Endothelial cell of umbilical vein (primary cell): ENCODE results near the gene VEGFA. TPM values are rescaled to one million over a fixed set of nuclear protein-coding genes. Genes with fewer than 3 reads are reported as not detected.

ENCODE experiments used
- BruUV-seq: library from RNA; stranded (reverse); fragments of 400-500 nt; replicated peaks from 2 replicates; lab custom pipeline; 2021; lab: Mats Ljungman, UMichigan
- CTCF ChIA-PET: fragments of 300-600, 350-600 bp; sonication (Branson Sonifier 250); formaldehyde crosslinking; loops from one replicate; lab custom pipeline; 2021; ENCODE audit warnings: antibody characterized with exemption, inconsistent platforms; lab: Charles Lee
- POLR2A ChIA-PET: fragments of 300-600, 350-600 bp; sonication (Branson Sonifier 250); formaldehyde crosslinking; loops from one replicate; lab custom pipeline; 2021; ENCODE audit warnings: antibody characterized with exemption, inconsistent platforms; lab: Charles Lee
- DNase-seq: peaks from one replicate; pipeline ENCODE4 v3.0.0-alpha.2; 2011; ENCODE audit warnings: low read depth, low spot score
- FAIRE-seq: peaks from 2 replicates; lab custom pipeline; 2011; peaks lifted over from hg19 to GRCh38; lab: Jason Lieb, UNC
- H2AFZ ChIP-seq: 2 replicates; pipeline ENCODE4 v1.6.0; 2012; ENCODE audit warnings: low read depth, low read length, control low read depth, inconsistent platforms
- H3K27ac ChIP-seq: 2 replicates; pipeline ENCODE4 v1.5.1; 2011; ENCODE audit warnings: low read depth, mild to moderate bottlenecking, control low read depth, low read length, moderate library complexity; ENCODE audit not compliant: insufficient read depth
- H3K27me3 ChIP-seq, 2 experiments: 2 replicates each; pipeline versions ENCODE4 v1.6.0 to v1.6.1; 2011; ENCODE audit warnings: low read length in 2 of 2, mixed read lengths in 1 of 2; ENCODE audit not compliant: control insufficient read depth in 2 of 2, insufficient read depth in 2 of 2
- H3K36me3 ChIP-seq, 2 experiments: 2 replicates in 1 of 2; 3 replicates in 1 of 2; pipeline ENCODE4 v1.5.1; 2011; ENCODE audit warnings: low read length in 2 of 2, mild to moderate bottlenecking in 1 of 2, moderate library complexity in 1 of 2; ENCODE audit not compliant: control insufficient read depth in 2 of 2, insufficient read depth in 2 of 2; ENCODE audit errors: extremely low read depth in 1 of 2
- H3K4me1 ChIP-seq: 3 replicates; pipeline ENCODE4 v1.5.1; 2011; ENCODE audit warnings: mild to moderate bottlenecking, low read length; ENCODE audit not compliant: control insufficient read depth, insufficient read depth; ENCODE audit errors: extremely low read depth
- H3K4me2 ChIP-seq: 2 replicates; pipeline ENCODE4 v1.6.1; 2011; ENCODE audit warnings: low read length, control low read depth, mixed read lengths; ENCODE audit not compliant: insufficient read depth
- H3K4me3 ChIP-seq, 3 experiments: fragments of 200-600 bp in 1 of 3; sonication (generic), shearing (Covaris generic) in 1 of 3; replicated peaks in 1 of 3; 2 replicates each; pipeline ENCODE4 v1.5.1; 2011 to 2016; ENCODE audit warnings: control low read depth in 3 of 3, low read length in 3 of 3, mild to moderate bottlenecking in 2 of 3, inconsistent platforms in 1 of 3, low read depth in 1 of 3, moderate library complexity in 1 of 3; ENCODE audit not compliant: insufficient read depth in 1 of 3
- H3K79me2 ChIP-seq: 2 replicates; pipeline ENCODE4 v1.6.0; 2012; ENCODE audit warnings: low read length, inconsistent platforms; ENCODE audit not compliant: control insufficient read depth, insufficient read depth
- H3K9ac ChIP-seq: replicated peaks from 2 replicates; pipeline ENCODE3; 2011; ENCODE audit warnings: low read length, control low read depth; ENCODE audit not compliant: insufficient read depth; ENCODE audit errors: extremely low read depth
- H3K9me1 ChIP-seq: replicated peaks from 3 replicates; pipeline ENCODE4 v1.6.0; 2011; ENCODE audit warnings: mild to moderate bottlenecking, low read length; ENCODE audit not compliant: control insufficient read depth, insufficient read depth; ENCODE audit errors: extremely low read depth
- H3K9me3 ChIP-seq: replicated peaks from 2 replicates; pipeline ENCODE4 v1.5.1; 2012; ENCODE audit warnings: low read length, inconsistent platforms; ENCODE audit not compliant: control insufficient read depth, insufficient read depth
- H4K20me1 ChIP-seq: replicated peaks from 2 replicates; pipeline ENCODE3; 2011; ENCODE audit warnings: mild to moderate bottlenecking, low read length; ENCODE audit not compliant: control insufficient read depth, insufficient read depth; ENCODE audit errors: extremely low read depth
- CTCF ChIP-seq, 2 donors: IDR thresholded peaks; 1 replicate in 1 of 2; 2 replicates in 1 of 2; pipeline ENCODE4 v1.5.1; 2011; ENCODE audit warnings: low read length in 2 of 2, mild to moderate bottlenecking in 2 of 2, moderate library complexity in 2 of 2, control low read depth in 1 of 2, inconsistent platforms in 1 of 2, low read depth in 1 of 2; ENCODE audit not compliant: insufficient read depth in 1 of 2; ENCODE audit errors: extremely low read depth in 1 of 2
- EZH2 ChIP-seq: IDR thresholded peaks from 2 replicates; pipeline ENCODE4 v1.6.1; 2012; ENCODE audit warnings: borderline replicate concordance, low read depth, mild to moderate bottlenecking, moderate library complexity, low read length, inconsistent platforms; ENCODE audit not compliant: severe bottlenecking
- FOS ChIP-seq: IDR thresholded peaks from 2 replicates; pipeline ENCODE4 v1.6.1; 2011; ENCODE audit warnings: mild to moderate bottlenecking, low read length, moderate library complexity, borderline replicate concordance; ENCODE audit not compliant: insufficient read depth
- GATA2 ChIP-seq: IDR thresholded peaks from 2 replicates; pipeline ENCODE4 v1.7.0; 2011; ENCODE audit warnings: low read depth, mild to moderate bottlenecking, moderate library complexity, mixed read lengths, low read length; ENCODE audit not compliant: insufficient read length, insufficient read depth
- MYC ChIP-seq: IDR thresholded peaks from one replicate; pipeline ENCODE4 v1.6.1; 2011; ENCODE audit warnings: mild to moderate bottlenecking, low read depth, low read length
- POLR2AphosphoS5 ChIP-seq: IDR thresholded peaks from 2 replicates; pipeline ENCODE4 v1.6.1; 2012; ENCODE audit warnings: low read depth, mild to moderate bottlenecking, control low read depth, low read length, moderate library complexity; ENCODE audit not compliant: insufficient read depth
- dilution Hi-C: fragments of 300-500 bp; cut with MboI; formaldehyde crosslinking; loops from one replicate; pipeline ENCODE4 v1.15.0; 2019; ENCODE audit warnings: low sequenced_read_pairs; ENCODE audit not compliant: extremely low pct_ligation_motif_present
- intact Hi-C: fragments of 100-400 bp; cut with micrococcal nuclease; formaldehyde crosslinking; loops from one replicate; pipeline ENCODE4 v1.10.0; 2022
- polyA plus RNA-seq, 4 experiments: library from polyadenylated mRNA; depleted of rRNA in 3 of 4; stranded (reverse) in 3 of 4; unstranded in 1 of 4; fragments of >200 nt; gene quantifications; 2 replicates each; pipeline versions ENCODE4 v1.2.1 to v1.2.3, GENCODE V29; 2011 to 2012; ENCODE audit warnings: missing spikeins in 1 of 4
- total RNA-seq: library from RNA; stranded (reverse); gene quantifications from 2 replicates; pipeline ENCODE4 v1.2.3, GENCODE V29; 2021

VEGFA gene
- total and polyA plus RNA-seq, 2 donors (not counting 3 experiments of a cell fraction or from before 2014, with no cell fraction given): 18.1 to 19.9 TPM

DNA sequence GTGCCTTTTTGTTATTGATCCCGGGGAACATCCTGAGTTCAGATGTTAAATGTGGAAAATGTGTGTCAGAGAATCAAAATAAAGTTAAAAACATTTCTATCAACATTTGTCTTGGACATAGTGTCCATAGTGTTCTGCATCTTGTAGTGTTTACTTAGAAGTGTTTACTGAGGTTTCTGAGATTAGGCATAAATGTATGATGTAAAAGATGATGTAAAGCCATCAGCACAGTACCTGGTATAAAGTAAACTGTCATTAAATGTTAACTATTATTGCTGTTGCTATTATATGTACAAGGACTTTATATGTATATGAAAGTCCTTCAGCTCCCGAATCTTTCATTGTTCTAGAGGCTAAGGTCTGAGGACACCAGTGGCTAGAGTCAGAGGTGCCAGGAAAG, 28.2 kb upstream of the VEGFA start:
- Histone ChIP-seq H2AFZ (no peak overlapping the region), H3K9me1 (no peaks in the 10 kb centered on the region), H3K27ac (no peak overlapping the region), H4K20me1 (no peaks in the 10 kb centered on the region), H3K9me3 (no peaks in the 10 kb centered on the region), H3K36me3 (no peaks in the 10 kb centered on the region), H3K4me1 (no peaks in the 10 kb centered on the region), H3K9ac (no peak overlapping the region), H3K27me3 (no peaks in the 10 kb centered on the region), H3K4me2 (no peak overlapping the region), H3K4me3 (no peak overlapping the region), H3K79me2 (no peaks in the 10 kb centered on the region)
- ChIA-PET POLR2A (no interaction called here), CTCF (no interaction called here)
- dilution Hi-C loops (no loop called here), intact Hi-C loops (no loop called here)
- TF ChIP-seq POLR2AphosphoS5 (no peak), FOS (no peak), EZH2 (no peak), MYC (no peak), GATA2 (no peak), CTCF (IDR thresholded peaks at IDR 0.05; ENCODE audit: extremely low read depth in 1 of 2, insufficient read depth in 1 of 2, low read depth in 1 of 2, low read length in 2 of 2) (no peak)
- peak; percentile 10 for DNase-seq
- BruUV-seq: no TSS peak
- FAIRE-seq: peak; percentile 42
